Right lobe of liver (tissue), 6 donors: ENCODE measurements around the gene APMAP. TPM values are rescaled to one million over a fixed set of nuclear protein-coding genes. Genes with fewer than 3 reads are reported as not detected.
A peak's percentile ranks its signal among the peaks of the same experiment; 100 is the strongest.

ENCODE experiments used
- ATAC-seq, 4 donors: fragments of 200-7000 bp; cut with Tn5 transposase; one replicate each; pipeline ENCODE4 v1.9.1; 2020; ENCODE audit warnings: mild to moderate bottlenecking in 4 of 4, moderate library complexity in 4 of 4
- DNase-seq, 3 donors: peaks; one replicate each; pipeline ENCODE4 v3.0.0-alpha.2; 2020
- H3K27ac ChIP-seq, 3 donors: fragments of 200-600 bp; one replicate each; pipeline ENCODE4 v1.8.0; 2022
- H3K27me3 ChIP-seq, 2 donors: fragments of 200-600 bp; one replicate each; pipeline ENCODE4 v1.8.0; 2022
- H3K36me3 ChIP-seq, 4 donors: fragments of 200-600 bp; sonication (generic) in 1 of 4; one replicate each; pipeline versions ENCODE4 v1.5.1 to v1.8.0; 2017 to 2022; ENCODE audit warnings: control low read depth in 1 of 4
- H3K4me1 ChIP-seq, 4 donors: fragments of 200-600 bp; sonication (generic) in 1 of 4; one replicate each; pipeline versions ENCODE4 v1.5.1 to v1.8.0; 2017 to 2022; ENCODE audit warnings: control low read depth in 1 of 4
- H3K4me3 ChIP-seq, 3 donors: fragments of 200-600 bp; one replicate each; pipeline ENCODE4 v1.8.0; 2022
- H3K9me3 ChIP-seq, 4 donors: fragments of 200-600 bp; sonication (generic) in 1 of 4; one replicate each; pipeline versions ENCODE4 v1.5.1 to v1.8.0; 2017 to 2022; ENCODE audit warnings: control low read depth in 1 of 4
- POLR2A ChIP-seq: fragments of 450-650 bp; IDR thresholded peaks from one replicate; pipeline ENCODE4 v1.6.1; 2017; ENCODE audit warnings: antibody characterized with exemption, mild to moderate bottlenecking
- WGBS: methylation state at CpG from one replicate; pipeline ENCODE4 v1.1.6; 2018; ENCODE audit warnings: low coverage, low lambda C conversion rate; ENCODE audit not compliant: insufficient coverage; ENCODE audit errors: missing lambda C conversion rate; 5-methylcytosine and 5-hydroxymethylcytosine counted together
- intact Hi-C, 2 donors: fragments of 100-400 bp; cut with DNase I; formaldehyde crosslinking; loops; one replicate each; pipeline versions ENCODE4 v1.11.2 to v1.14.1; 2022
- total RNA-seq, 6 experiments: library from RNA; depleted of rRNA in 2 of 6; stranded (reverse); fragments of >200 nt in 2 of 6; fragmentation: NEBNext Ultra II Directional in 3 of 6; extraction: Animal tissue kit (Norgen Biotek cat#: 25700) in 3 of 6; gene quantifications; one replicate each; pipeline versions ENCODE4 v1.1.0 to v1.2.4, GENCODE V29; 2016 to 2023
- TF ChIP-seq, protein P1 (sequence below), 4 donors: fragments of 200-600 bp in 3 of 4; fragments of 450-650 bp in 1 of 4; IDR thresholded peaks; one replicate each; pipeline versions ENCODE4 v1.5.1 to v1.8.0; 2016 to 2022; ENCODE audit warnings: antibody characterized with exemption in 4 of 4, mild to moderate bottlenecking in 2 of 4
- donor health status: DM: no; HTN: yes; CAD: no.
- donor health status: DM: no; HTN: no; CAD: no.
- donor health status: DM: no; HTN: no; CAD: no.
- donor health status: DM: no; HTN: yes; CAD: no.
- donor health status: DM: no; HTN: yes; CAD: no.

APMAP gene
- total RNA-seq, 6 experiments from 2014 or later = 130 to 210 (median 140) TPM

DNA sequence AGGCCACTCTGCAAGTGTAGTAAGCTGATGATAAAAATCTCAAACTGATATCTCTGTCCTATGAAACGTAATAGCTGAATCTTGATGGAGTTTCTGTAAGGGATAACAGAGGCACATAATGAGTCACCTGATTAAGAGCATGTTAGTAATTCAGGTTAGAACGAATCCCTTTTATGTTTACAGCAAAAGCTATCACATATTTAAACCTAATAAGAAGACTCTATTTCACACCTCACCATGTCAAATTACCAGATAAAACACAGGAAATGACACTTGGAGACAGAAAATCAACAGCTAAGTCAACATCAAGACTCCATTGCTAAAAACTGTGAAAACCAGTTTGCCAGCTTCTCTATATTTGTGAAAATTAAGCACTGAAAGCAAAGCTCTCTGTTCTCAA is 31.7 kb downstream of the APMAP start:
- no peaks in the 10 kb centered on the region for H3K27me3 ChIP-seq
- WGBS = 63% methylated on average over 2 of the region's 2 CpGs
- H3K4me1 ChIP-seq = no peaks in the 10 kb centered on the region
- peak in 1 of 4 donors; percentile 35 for ATAC-seq
- no peak overlapping the region for H3K4me3 ChIP-seq
- H3K27ac ChIP-seq = no peak overlapping the region
- DNase-seq = no peak
- TF ChIP-seq, protein P1, sequence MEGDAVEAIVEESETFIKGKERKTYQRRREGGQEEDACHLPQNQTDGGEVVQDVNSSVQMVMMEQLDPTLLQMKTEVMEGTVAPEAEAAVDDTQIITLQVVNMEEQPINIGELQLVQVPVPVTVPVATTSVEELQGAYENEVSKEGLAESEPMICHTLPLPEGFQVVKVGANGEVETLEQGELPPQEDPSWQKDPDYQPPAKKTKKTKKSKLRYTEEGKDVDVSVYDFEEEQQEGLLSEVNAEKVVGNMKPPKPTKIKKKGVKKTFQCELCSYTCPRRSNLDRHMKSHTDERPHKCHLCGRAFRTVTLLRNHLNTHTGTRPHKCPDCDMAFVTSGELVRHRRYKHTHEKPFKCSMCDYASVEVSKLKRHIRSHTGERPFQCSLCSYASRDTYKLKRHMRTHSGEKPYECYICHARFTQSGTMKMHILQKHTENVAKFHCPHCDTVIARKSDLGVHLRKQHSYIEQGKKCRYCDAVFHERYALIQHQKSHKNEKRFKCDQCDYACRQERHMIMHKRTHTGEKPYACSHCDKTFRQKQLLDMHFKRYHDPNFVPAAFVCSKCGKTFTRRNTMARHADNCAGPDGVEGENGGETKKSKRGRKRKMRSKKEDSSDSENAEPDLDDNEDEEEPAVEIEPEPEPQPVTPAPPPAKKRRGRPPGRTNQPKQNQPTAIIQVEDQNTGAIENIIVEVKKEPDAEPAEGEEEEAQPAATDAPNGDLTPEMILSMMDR (IDR thresholded peaks at IDR 0.05) = no peak
- TF ChIP-seq POLR2A = no peak
- no peaks in the 10 kb centered on the region for H3K9me3 ChIP-seq
- H3K36me3 ChIP-seq = peaks cover 0 to 78% (median 43%) of the 10 kb centered on the region in 4 donors
- intact Hi-C loops = no loop called here

DNA sequence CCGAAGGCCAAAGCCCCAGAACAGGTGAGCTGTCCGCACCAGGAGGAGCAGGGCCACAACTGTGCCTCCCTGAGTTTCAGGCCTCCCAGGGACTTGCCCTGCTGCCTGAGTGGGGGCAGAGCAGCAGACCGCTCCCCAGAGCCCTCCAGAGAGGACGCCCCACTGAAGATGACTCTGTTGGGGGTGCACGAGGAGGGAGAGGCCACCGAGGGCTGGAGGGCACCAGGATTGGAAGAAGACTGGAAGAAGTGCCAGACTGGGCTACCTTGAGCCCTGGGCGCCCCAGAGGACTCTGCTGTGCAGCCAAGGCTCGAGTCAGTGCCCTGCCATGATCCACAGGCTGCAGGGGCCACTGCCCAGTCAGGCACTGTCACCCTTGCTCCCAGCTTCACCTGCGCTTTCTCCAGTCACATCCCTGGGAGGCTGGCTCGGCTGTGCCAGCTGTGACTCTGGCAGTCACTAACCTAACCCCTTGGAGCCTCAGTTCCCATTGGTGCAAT is 32.2 kb downstream of the APMAP start:
- Histone ChIP-seq H3K36me3 (peaks cover 0 to 73% (median 39%) of the 10 kb centered on the region in 4 donors), H3K27ac (no peak overlapping the region)

DNA sequence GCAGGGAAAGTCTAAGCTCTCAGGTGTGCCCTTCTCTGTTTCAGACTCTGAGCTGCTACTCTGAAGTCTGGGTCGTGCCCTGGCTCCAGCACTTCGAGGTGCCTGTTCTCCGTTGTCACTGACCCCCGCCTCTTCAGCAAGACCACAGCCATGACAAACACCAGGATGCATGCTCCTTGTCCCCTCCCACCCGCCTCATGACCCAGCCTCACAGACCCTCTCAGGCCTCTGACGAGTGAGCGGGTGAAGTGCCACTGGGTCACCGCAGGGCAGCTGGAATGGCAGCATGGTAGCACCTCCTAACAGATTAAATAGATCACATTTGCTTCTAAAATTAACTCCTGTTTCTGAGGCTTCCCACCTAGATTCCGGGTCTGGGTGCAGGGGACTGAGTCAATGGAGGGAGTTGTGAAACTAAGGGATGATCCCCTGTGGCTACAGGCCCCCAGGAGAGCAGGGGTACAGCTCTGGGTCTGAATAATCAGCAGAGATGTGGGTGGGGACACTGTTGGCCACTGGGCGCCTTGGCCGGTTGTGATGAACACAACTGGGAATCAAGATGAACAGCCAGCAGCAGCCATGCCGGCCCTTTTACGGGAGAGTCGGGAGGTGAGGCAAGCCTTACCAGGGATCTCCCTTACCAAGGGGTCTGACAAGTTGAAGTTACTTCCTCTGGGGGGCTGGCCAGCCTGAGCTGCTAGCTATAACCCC is 32.8 kb downstream of the APMAP start:
- Histone ChIP-seq H3K36me3 (peaks cover 0 to 67% (median 36%) of the 10 kb centered on the region in 4 donors), H3K27me3 (no peaks in the 10 kb centered on the region), H3K27ac (no peak overlapping the region), H3K4me3 (no peak overlapping the region), H3K9me3 (no peaks in the 10 kb centered on the region), H3K4me1 (no peaks in the 10 kb centered on the region)
- TF ChIP-seq, protein P1 (IDR thresholded peaks at IDR 0.05) = no peak
- TF ChIP-seq POLR2A = no peak
- ATAC-seq = no peak
- intact Hi-C loops = no loop called here
- peak in 1 of 3 donors; percentile 43 for DNase-seq
- WGBS = 83% methylated on average over 6 of the region's 14 CpGs

More for the DNA sequence above, 32.2 kb downstream of the APMAP start:
- 67% methylated on average over 1 of the region's 10 CpGs for WGBS
- ATAC-seq (no peak), DNase-seq (peak in 1 of 3 donors; percentile 39)
- Histone ChIP-seq H3K4me1 (no peaks in the 10 kb centered on the region), H3K4me3 (no peak overlapping the region), H3K27me3 (no peaks in the 10 kb centered on the region), H3K9me3 (no peaks in the 10 kb centered on the region)
- TF ChIP-seq, protein P1 (IDR thresholded peaks at IDR 0.05) = no peak
- TF ChIP-seq POLR2A = no peak
- intact Hi-C loops = no loop called here

DNA sequence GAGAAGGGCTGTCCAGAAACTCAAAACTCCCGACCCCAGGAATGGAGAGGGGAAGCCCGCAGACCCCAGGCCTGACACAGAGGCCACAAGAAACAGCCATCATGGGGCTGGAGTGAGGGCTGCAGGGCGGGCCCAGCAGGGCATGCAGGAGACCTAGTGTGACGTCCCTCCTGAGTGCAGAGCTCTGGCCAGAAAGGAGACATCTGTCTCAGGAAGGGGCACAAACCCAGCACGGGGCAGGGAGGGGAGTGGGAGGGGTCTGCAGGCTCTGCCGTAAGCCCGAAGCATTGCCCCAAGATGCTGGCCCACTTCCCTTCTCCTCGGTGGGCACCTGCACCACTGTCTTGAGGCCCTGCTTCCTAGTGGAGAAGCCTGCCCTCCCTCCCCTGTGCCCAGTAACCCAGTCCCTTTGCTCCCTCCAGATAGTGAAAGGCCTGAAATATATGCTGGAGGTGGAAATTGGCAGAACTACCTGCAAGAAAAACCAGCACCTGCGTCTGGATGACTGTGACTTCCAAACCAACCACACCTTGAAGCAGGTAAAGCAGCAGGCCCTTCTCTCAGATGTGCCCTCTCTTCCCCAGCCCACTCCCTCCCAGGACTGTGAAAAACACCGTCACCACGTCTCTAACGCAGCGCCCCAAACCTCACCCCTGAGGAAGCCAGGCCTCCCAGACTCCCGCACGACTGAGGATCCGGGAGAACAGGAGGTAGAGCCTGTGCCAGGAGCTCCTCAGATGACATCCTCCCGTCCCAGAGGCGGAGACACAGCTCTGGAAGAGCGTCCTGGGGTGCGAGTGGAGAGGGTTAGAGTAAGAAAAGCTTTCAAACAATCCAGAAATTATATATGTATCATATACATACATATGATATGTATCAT is 33.8 kb downstream of the APMAP start:
- intact Hi-C loops = no loop called here
- 86% methylated on average over 12 of the region's 20 CpGs for WGBS
- Histone ChIP-seq H3K27ac (no peak overlapping the region), H3K4me3 (no peak overlapping the region), H3K4me1 (peaks cover 0 to 5% (median 0%) of the 10 kb centered on the region in 4 donors), H3K9me3 (no peaks in the 10 kb centered on the region), H3K27me3 (no peaks in the 10 kb centered on the region), H3K36me3 (peaks cover 0 to 57% (median 30%) of the 10 kb centered on the region in 4 donors)
- TF ChIP-seq, protein P1 (IDR thresholded peaks at IDR 0.05) = no peak
- no peak for TF ChIP-seq POLR2A
- ATAC-seq (no peak), DNase-seq (peak in 1 of 3 donors; percentile 41)
